Neural cell (in vitro differentiated cells): Measurements from ENCODE around the gene EXOC3L2.

Experiments
- EZH2 ChIP-seq: fragments of 200-600, 300-800 bp; shearing (Covaris generic), sonication (generic); IDR thresholded peaks from 2 replicates; pipeline ENCODE4 v1.6.1; 2014; ENCODE audit warnings: antibody characterized with exemption, low read length, borderline replicate concordance, mild to moderate bottlenecking; ENCODE audit not compliant: insufficient read depth, poor library complexity, severe bottlenecking
- POLR2AphosphoS5 ChIP-seq: IDR thresholded peaks from 2 replicates; pipeline ENCODE4 v1.6.1; 2012
- TAF1 ChIP-seq: IDR thresholded peaks from 2 replicates; pipeline ENCODE4 v1.6.1; 2012; ENCODE audit warnings: low read depth
- TF ChIP-seq, protein P1 (sequence below): fragments of 450-650 bp; IDR thresholded peaks from 2 replicates; pipeline ENCODE4 v1.5.1; 2014; ENCODE audit warnings: antibody characterized with exemption, mild to moderate bottlenecking, moderate library complexity; ENCODE audit not compliant: poor library complexity, severe bottlenecking

DNA sequence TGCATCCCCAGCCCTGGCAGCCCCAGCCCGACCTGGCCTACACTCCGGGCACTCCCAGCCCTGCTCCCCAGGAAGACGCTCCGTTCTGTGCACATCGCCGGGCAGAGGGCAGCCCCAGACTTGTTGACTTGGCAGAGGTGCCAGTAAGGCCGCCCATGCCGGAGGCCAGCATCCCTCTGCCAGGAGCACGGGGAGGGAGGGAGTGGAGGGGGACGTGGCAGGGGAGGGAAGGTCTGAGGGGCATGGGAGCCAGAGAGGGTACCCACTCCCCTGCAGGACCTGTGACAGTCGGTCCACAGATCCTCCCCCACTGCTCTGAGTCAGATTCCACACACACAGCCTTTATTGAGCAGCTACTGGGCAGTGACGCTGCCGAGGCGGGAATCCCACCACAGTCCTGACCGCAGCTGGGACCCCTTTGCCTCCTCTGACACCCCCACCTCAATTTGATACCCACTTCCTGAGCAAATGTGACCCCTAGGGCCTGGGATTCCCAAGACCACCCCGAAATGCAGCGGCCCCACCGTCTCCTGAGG is 82.5 kb downstream of the EXOC3L2 start:
- no peak for TF ChIP-seq EZH2
- TF ChIP-seq, protein P1, sequence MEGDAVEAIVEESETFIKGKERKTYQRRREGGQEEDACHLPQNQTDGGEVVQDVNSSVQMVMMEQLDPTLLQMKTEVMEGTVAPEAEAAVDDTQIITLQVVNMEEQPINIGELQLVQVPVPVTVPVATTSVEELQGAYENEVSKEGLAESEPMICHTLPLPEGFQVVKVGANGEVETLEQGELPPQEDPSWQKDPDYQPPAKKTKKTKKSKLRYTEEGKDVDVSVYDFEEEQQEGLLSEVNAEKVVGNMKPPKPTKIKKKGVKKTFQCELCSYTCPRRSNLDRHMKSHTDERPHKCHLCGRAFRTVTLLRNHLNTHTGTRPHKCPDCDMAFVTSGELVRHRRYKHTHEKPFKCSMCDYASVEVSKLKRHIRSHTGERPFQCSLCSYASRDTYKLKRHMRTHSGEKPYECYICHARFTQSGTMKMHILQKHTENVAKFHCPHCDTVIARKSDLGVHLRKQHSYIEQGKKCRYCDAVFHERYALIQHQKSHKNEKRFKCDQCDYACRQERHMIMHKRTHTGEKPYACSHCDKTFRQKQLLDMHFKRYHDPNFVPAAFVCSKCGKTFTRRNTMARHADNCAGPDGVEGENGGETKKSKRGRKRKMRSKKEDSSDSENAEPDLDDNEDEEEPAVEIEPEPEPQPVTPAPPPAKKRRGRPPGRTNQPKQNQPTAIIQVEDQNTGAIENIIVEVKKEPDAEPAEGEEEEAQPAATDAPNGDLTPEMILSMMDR: no peak
- TF ChIP-seq POLR2AphosphoS5: no peak
- TF ChIP-seq TAF1: no peak
